HT-29 (cell line): Measurements from ENCODE around the gene HSD11B2. TPM values are rescaled to one million over a fixed set of nuclear protein-coding genes. Genes with fewer than 3 reads are reported as not detected.

ENCODE experiments used
- DNase-seq: peaks from one replicate; pipeline ENCODE4 v3.0.0-alpha.2; 2015; ENCODE audit warnings: low spot score
- total RNA-seq: library from RNA; depleted of rRNA; stranded (reverse); fragments of >200 nt; shearing (Covaris generic); gene quantifications from 2 replicates; pipeline ENCODE4 v1.2.3, GENCODE V29; 2014

HSD11B2 gene
- total RNA-seq, 1 experiment from 2014 or later = 23.2 TPM

DNA sequence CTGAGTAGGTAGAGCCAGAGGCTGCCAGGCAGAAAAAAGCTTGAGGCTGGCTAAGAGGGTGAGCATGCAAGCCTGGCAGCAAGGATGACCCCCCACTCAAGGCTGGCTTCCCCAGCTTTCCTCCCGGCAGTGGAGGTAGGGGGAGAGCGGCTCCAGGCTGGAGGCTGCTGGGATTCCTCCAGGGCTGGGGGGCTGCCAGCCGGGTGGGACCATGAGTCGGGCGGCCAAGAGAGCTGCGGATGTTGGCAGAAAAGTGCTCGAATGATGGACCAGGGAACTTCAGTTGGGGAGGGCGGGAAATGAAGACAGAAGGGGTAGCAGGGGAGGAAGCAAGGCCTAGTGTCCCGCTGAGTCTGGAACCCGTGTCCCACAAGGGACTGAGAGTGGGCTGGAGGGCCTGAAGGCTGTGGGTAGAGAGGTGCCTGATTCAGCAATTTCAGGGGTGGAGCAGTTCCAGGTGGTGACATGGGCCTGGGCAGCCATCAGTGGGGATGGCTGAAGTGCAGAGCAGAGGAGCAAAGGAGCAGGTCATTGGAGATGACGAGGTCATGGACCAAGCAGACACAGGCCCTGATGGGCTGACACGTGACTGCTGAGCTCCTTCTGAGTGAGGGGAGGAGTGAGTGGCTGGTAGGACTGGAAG lies 20.3 kb downstream of the HSD11B2 start:
- no peak for DNase-seq

DNA sequence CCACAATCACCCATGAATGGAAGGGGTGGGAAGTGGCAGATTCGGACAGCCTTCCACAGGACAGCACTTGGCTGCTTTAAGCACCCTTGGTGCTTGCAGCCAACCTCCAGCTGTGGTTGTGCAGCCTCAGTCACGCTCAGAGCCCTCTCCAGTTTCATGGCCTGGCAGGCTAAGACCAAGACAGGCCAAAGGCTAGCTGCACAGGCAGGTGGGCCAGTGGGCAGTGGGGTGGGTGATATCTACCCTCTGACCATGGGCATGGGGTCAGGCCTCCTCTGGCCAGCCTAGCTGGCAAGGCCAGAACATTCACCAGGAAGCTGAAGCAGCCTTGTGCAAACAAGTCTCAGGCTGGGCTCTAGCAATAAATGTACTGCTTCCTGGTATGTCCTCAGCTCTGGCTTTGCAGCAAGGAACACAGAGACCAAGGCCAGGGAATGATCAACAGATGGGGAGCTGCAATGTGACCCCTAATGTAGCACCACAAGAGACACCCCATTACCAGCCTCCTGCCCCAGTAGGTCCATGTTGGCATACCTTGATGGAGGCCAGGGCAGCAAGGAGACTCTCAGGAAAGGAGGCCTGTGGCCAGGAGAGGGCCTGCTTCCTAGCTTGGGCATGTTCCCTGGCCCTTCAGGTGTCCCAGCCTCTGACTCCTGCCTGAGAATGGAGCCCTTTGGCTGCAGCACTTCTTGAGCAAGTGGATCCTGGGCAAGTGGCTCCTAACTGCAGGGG lies 20.9 kb downstream of the HSD11B2 start:
- DNase-seq = peak; percentile 39

DNA sequence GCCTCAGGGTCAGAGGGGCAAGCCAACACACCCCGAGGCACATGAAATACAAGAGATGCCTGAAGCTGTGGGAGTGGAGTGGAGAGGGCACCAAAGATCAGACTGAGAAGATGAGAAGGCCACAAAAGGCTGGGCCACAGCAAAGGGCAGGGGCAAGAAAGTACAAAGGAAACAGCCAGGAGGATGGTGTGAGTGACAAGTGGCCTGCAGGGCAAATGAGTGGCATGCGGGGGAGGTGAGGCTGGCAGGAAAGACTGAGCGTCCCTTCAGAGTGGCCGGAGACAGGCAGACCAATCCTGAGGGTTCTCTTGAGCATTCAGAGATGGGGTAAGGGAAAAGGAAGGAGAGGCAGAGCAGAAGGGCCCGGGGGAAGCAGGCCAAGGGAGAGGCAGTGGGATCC lies 23.2 kb downstream of the HSD11B2 start:
- no peak for DNase-seq

DNA sequence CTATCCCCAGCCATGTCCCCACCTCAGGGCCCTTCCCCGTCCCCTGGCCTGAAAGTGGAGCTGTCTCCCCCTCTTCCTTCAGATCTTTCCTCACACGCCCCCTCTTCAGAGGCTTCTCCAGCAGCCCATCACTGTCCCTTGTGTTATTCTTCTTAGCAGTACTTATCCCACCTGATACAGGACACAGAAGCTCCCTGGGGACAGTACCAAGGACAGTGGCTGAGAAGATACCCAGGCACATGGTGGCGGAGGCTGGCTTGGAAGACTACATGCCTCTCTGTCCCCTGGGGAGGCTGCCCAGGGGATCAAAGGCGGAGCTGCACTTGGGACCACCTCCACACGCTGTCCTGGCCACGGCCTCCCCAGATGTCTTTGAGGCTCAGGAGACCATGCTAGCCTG lies 23.9 kb downstream of the HSD11B2 start:
- no peak for DNase-seq

DNA sequence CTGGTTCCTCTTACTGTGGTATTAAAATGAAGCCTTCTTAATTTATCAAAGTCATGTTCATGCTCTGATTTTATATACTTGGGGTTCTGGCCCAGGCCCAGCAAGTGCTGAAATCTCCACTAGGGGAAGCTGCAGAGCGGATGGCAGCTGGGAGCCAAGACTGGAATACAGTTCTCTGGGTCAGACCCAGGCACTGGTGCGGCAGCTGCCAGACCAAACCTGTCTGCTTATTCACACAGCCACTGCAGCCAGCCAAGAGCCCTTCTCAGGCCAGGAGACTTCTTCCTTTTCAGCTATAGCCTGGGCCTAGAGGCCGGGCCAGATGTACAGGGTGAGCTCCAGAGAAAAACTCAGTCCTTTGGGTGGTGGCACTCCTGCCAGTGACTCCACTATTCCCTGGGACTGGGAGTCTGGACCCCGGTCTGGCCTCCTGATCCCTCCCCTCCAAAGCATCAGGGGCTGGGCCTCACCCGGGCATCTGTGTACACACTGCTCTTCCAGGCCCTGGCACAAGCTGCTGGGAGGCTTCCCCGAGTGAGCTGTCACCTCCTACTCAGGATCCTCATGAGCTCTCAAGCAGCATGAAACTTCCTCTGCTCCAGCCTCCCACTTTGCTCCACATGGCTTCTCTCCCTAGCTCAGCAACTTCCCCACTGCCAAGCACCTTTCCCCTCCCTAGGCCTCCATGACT lies 25.6 kb downstream of the HSD11B2 start:
- no peak for DNase-seq

- no peak for DNase-seq
These were observed 26.7 kb downstream of the HSD11B2 start for GRCh38 chr16:67457611-67458010.

- no peak for DNase-seq
These were observed 27.3 kb downstream of the HSD11B2 start for GRCh38 chr16:67458121-67458641.

- DNase-seq = peak; percentile 21
These were observed 28.3 kb downstream of the HSD11B2 start for GRCh38 chr16:67459066-67459860.

- no peak for DNase-seq
These were observed 28.9 kb downstream of the HSD11B2 start for GRCh38 chr16:67459861-67460150.

DNA sequence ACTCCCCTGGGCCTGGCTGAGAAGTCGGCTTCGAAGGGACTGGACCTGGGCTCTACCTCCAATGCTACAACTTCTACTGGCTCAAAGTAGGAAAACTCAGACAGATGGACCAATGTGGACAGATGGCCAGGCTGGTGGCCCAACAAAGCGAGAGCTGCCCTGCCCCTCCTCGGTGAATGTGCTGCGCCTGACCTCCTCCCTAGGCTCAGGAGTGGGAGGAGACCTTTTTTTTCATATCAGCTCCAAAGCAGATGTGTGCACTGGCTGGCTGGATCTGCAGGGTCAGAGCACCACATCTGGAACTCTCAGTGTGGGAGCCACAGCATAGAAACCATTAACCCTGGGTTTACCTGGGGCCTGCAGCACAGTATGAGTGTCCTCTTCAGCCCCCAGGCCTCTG lies 29.2 kb downstream of the HSD11B2 start:
- DNase-seq = no peak

GRCh38 chr16:67460961-67461360 lies 30.0 kb downstream of the HSD11B2 start:
- DNase-seq = no peak

- peak; percentile 81 for DNase-seq
These were observed 30.8 kb downstream of the HSD11B2 start for GRCh38 chr16:67461600-67462278.

- no peak for DNase-seq
These were observed 31.3 kb downstream of the HSD11B2 start for GRCh38 chr16:67462279-67462655.

DNA sequence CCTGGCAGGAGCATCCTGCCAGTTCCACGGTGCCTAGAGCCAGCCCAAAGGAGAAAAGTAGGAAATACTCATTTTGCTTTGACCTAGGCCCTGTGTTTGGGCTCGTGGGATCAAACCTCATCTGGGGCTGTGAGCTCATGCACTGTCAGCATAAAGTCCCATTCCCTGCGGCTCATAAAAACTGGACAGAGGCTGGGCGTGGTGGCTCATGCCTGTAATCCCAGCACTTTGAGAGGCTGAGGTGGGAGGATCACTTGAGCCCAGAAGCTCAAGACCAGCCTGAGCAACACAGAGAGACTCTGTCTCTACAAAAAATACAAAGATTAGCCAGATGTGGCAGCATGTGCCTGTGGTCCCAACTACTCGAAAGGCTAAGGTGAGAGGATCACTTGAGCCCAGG lies 32.1 kb downstream of the HSD11B2 start:
- DNase-seq = no peak

- no peak for DNase-seq
These were observed 32.8 kb downstream of the HSD11B2 start for GRCh38 chr16:67463691-67464090.

GRCh38 chr16:67464565-67464964 lies 33.6 kb downstream of the HSD11B2 start:
- DNase-seq = no peak

GRCh38 chr16:67466581-67466980 lies 35.7 kb downstream of the HSD11B2 start:
- no peak for DNase-seq

- no peak for DNase-seq
These were observed 37.8 kb downstream of the HSD11B2 start for GRCh38 chr16:67468731-67469130.

DNA sequence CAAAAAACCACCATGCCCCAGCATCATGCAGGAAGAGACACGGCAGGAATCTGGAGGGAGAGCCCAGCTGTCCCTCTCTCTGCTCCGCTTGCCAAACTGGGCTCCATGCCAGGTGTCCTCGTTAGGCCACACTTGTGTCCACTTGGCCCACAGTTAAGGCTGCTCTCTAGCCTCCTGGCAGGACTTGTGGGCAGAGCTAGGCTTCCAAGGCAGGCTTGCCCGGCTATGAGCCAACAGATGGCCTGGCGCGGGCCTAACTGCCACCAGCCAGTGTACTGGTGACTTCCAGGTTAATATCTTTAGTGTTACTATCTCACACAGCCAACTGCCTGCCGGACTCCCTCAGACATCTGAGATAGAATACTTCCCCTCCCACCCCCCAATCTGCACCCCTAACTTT lies 39.4 kb downstream of the HSD11B2 start:
- no peak for DNase-seq

GRCh38 chr16:67471758-67472384 lies 41.0 kb downstream of the HSD11B2 start:
- no peak for DNase-seq
